SK-N-SH (cell line): ENCODE measurements around the gene SNCAIP. TPM values are rescaled to one million over a fixed set of nuclear protein-coding genes. Genes with fewer than 3 reads are reported as not detected.

ENCODE experiments used
- CTCF ChIA-PET: fragments of 300-600, 350-600 bp; formaldehyde crosslinking; extraction: SDS; loops from one replicate; lab custom pipeline; 2021; lab: Yijun Ruan, JAX
- POLR2A ChIA-PET: fragments of 350-600 bp; sonication (Branson Sonifier 250); formaldehyde crosslinking; extraction: SDS; loops from one replicate; lab custom pipeline; 2020; ENCODE audit warnings: antibody characterized with exemption, inconsistent platforms; lab: Yijun Ruan, JAX
- DNase-seq: peaks from one replicate; pipeline ENCODE4 v3.0.0; 2012
- H2AFZ ChIP-seq: fragments of 200-600 bp; sonication (generic); 2 replicates; pipeline ENCODE4 v1.8.1; 2016; ENCODE audit warnings: antibody characterized with exemption, mild to moderate bottlenecking, low read depth
- H3F3A ChIP-seq: fragments of 200-600 bp; sonication (generic); replicated peaks from 2 replicates; pipeline ENCODE3; 2016; ENCODE audit warnings: antibody characterized with exemption, mild to moderate bottlenecking; ENCODE audit not compliant: insufficient read depth
- H3K27ac ChIP-seq, 2 experiments: fragments of 200-500 bp in 1 of 2; fragments of 200-600 bp in 1 of 2; sonication (Bioruptor generic) in 1 of 2; sonication (generic), shearing (Covaris generic) in 1 of 2; 2 replicates each; pipeline versions ENCODE4 v1.5.1 to v1.6.1; 2014 to 2016; ENCODE audit warnings: low read depth in 2 of 2, inconsistent platforms in 1 of 2, low read length in 1 of 2, mild to moderate bottlenecking in 1 of 2, mixed read lengths in 1 of 2
- H3K27me3 ChIP-seq: fragments of 200-600 bp; sonication (generic), shearing (Covaris generic); 2 replicates; pipeline ENCODE4 v1.6.1; 2016; ENCODE audit warnings: mixed run types; ENCODE audit not compliant: insufficient read depth
- H3K36me3 ChIP-seq, 2 experiments: fragments of 200-500 bp in 1 of 2; fragments of 200-600 bp in 1 of 2; sonication (Bioruptor generic) in 1 of 2; sonication (generic) in 1 of 2; replicated peaks in 1 of 2; 2 replicates each; pipeline versions ENCODE3 to v1.5.1; 2014 to 2016; ENCODE audit warnings: low read length in 1 of 2, mild to moderate bottlenecking in 1 of 2; ENCODE audit not compliant: insufficient read depth in 2 of 2, control insufficient read depth in 1 of 2
- H3K4me1 ChIP-seq, 2 experiments: fragments of 200-500 bp in 1 of 2; fragments of 200-600 bp in 1 of 2; sonication (Bioruptor generic) in 1 of 2; sonication (generic), shearing (Covaris generic) in 1 of 2; 2 replicates each; pipeline versions ENCODE4 v1.5.1 to v1.6.1; 2014 to 2016; ENCODE audit warnings: low read depth in 1 of 2, low read length in 1 of 2, mixed run types in 1 of 2; ENCODE audit not compliant: insufficient read depth in 2 of 2, control insufficient read depth in 1 of 2
- H3K4me2 ChIP-seq: fragments of 200-600 bp; sonication (generic), shearing (Covaris generic); 2 replicates; pipeline ENCODE4 v1.6.1; 2017; ENCODE audit warnings: mixed run types
- H3K4me3 ChIP-seq, 2 experiments: fragments of 200-500 bp in 1 of 2; fragments of 200-600 bp in 1 of 2; sonication (Bioruptor generic) in 1 of 2; sonication (generic), shearing (Covaris generic) in 1 of 2; 2 replicates each; pipeline versions ENCODE4 v1.5.1 to v1.8.1; 2014 to 2016; ENCODE audit warnings: low read depth in 2 of 2, inconsistent platforms in 1 of 2, low read length in 1 of 2, mild to moderate bottlenecking in 1 of 2, mixed read lengths in 1 of 2, moderate library complexity in 1 of 2
- H3K79me2 ChIP-seq: fragments of 200-600 bp; sonication (generic); 2 replicates; pipeline ENCODE4 v1.8.1; 2017; ENCODE audit warnings: mild to moderate bottlenecking; ENCODE audit not compliant: insufficient read depth
- H3K9ac ChIP-seq: fragments of 200-600 bp; sonication (generic); 2 replicates; pipeline ENCODE4 v1.6.1; 2017; ENCODE audit warnings: mixed run types
- H3K9me2 ChIP-seq: fragments of 200-600 bp; sonication (generic); 2 replicates; pipeline ENCODE4 v1.6.1; 2017; ENCODE audit warnings: mixed run types
- H3K9me3 ChIP-seq: fragments of 200-600 bp; sonication (generic); 2 replicates; pipeline ENCODE4 v1.6.1; 2017; ENCODE audit warnings: mixed run types, mild to moderate bottlenecking, moderate library complexity
- H4K20me1 ChIP-seq: fragments of 200-600 bp; sonication (generic); 2 replicates; pipeline ENCODE4 v1.6.1; 2017; ENCODE audit warnings: mild to moderate bottlenecking, mixed run types; ENCODE audit not compliant: insufficient read depth
- CTCF ChIP-seq: fragments of 200-600 bp; sonication (generic); IDR thresholded peaks from 2 replicates; pipeline ENCODE4 v1.6.1; 2017; ENCODE audit warnings: antibody characterized with exemption, mild to moderate bottlenecking, moderate library complexity
- ELF1 ChIP-seq: IDR thresholded peaks from 2 replicates; pipeline ENCODE4 v1.4.0; 2012
- FOXJ3 ChIP-seq: sonication (generic); formaldehyde crosslinking; IDR thresholded peaks from 2 replicates; pipeline ENCODE4 v1.5.1; 2020; ENCODE audit warnings: mild to moderate bottlenecking, missing genetic modification reagents
- GABPA ChIP-seq: IDR thresholded peaks from 2 replicates; pipeline ENCODE4 v1.4.0; 2012; ENCODE audit warnings: low read depth, mild to moderate bottlenecking
- JUND ChIP-seq: IDR thresholded peaks from 2 replicates; pipeline ENCODE4 v1.4.0; 2012
- MAX ChIP-seq: IDR thresholded peaks from 2 replicates; pipeline ENCODE4 v1.4.0; 2012; ENCODE audit warnings: low read depth
- MEF2A ChIP-seq: IDR thresholded peaks from 2 replicates; pipeline ENCODE4 v1.4.0; 2012; ENCODE audit warnings: low read depth, borderline replicate concordance
- NRF1 ChIP-seq: IDR thresholded peaks from 2 replicates; pipeline ENCODE4 v1.6.1; 2012; ENCODE audit warnings: low read depth, mild to moderate bottlenecking, low read length
- POLR2AphosphoS5 ChIP-seq: IDR thresholded peaks from 2 replicates; pipeline ENCODE4 v1.6.1; 2012; ENCODE audit warnings: low read depth, low read length
- RAD21 ChIP-seq: IDR thresholded peaks from 2 replicates; pipeline ENCODE4 v1.6.1; 2012; ENCODE audit warnings: mild to moderate bottlenecking, low read length
- RCOR1 ChIP-seq: fragments of 150-350 bp; IDR thresholded peaks from 2 replicates; pipeline ENCODE4 v1.6.1; 2017; ENCODE audit warnings: antibody characterized with exemption, low read length
- RFX5 ChIP-seq: IDR thresholded peaks from 2 replicates; pipeline ENCODE4 v1.6.1; 2012; ENCODE audit warnings: mild to moderate bottlenecking, improper control_type of control experiment, low read length
- SIN3A ChIP-seq: IDR thresholded peaks from 2 replicates; pipeline ENCODE4 v1.6.1; 2012; ENCODE audit warnings: low read depth, mild to moderate bottlenecking, low read length, moderate library complexity, borderline replicate concordance
- SMC3 ChIP-seq: IDR thresholded peaks from 2 replicates; pipeline ENCODE4 v1.6.1; 2012; ENCODE audit warnings: low read depth, low read length, improper control_type of control experiment
- TCF12 ChIP-seq: IDR thresholded peaks from 2 replicates; pipeline ENCODE4 v1.4.0; 2012
- TEAD4 ChIP-seq: IDR thresholded peaks from 2 replicates; pipeline ENCODE4 v1.4.0; 2012; ENCODE audit warnings: mild to moderate bottlenecking, borderline replicate concordance; ENCODE audit not compliant: insufficient read depth
- WGBS: methylation state at CpG from one replicate; pipeline ENCODE4 v1.1.6; 2017; ENCODE audit warnings: low lambda C conversion rate; 5-methylcytosine and 5-hydroxymethylcytosine counted together
- polyA plus RNA-seq, 3 experiments: library from polyadenylated mRNA; depleted of rRNA; stranded (reverse); fragments of >200 nt; gene quantifications; 2 replicates each; pipeline ENCODE4 v1.2.3, GENCODE V29; 2012

Gene SNCAIP
- polyA plus RNA-seq, 1 of the 3 experiments (the other 2 are of a cell fraction), result not detected

GRCh38 chr5:122292332-122292731 is 19.7 kb upstream of the SNCAIP start:
- Histone ChIP-seq H3K79me2 (no peaks in the 10 kb centered on the region), H3F3A (no peaks in the 10 kb centered on the region), H4K20me1 (no peaks in the 10 kb centered on the region), H3K27me3 (no peaks in the 10 kb centered on the region), H3K9me3 (no peaks in the 10 kb centered on the region), H3K4me1 (no peaks in the 10 kb centered on the region; a peak in 1 of 4 replicates), H3K9me2 (no peaks in the 10 kb centered on the region), H3K4me3 (no peak overlapping the region), H3K27ac (no peak overlapping the region), H3K4me2 (no peak overlapping the region), H3K9ac (no peak overlapping the region), H2AFZ (no peak overlapping the region), H3K36me3 (no peaks in the 10 kb centered on the region)
- WGBS, result 40% methylated on average over 2 of the region's 2 CpGs
- ChIA-PET CTCF (no interaction called here), POLR2A (no interaction called here)
- DNase-seq, result no peak
- no peak for TF ChIP-seq RCOR1
- no peak for TF ChIP-seq TCF12
- no peak for TF ChIP-seq POLR2AphosphoS5
- no peak for TF ChIP-seq ELF1
- TF ChIP-seq MAX, result no peak
- no peak for TF ChIP-seq NRF1
- no peak for TF ChIP-seq FOXJ3 (CRISPR knock-in tag)
- TF ChIP-seq TEAD4, result no peak
- no peak for TF ChIP-seq RFX5
- no peak for TF ChIP-seq SIN3A
- no peak for TF ChIP-seq JUND
- no peak for TF ChIP-seq CTCF
- no peak for TF ChIP-seq GABPA

- no peak overlapping the region for H3K4me2 ChIP-seq
- H3K4me3 ChIP-seq, result no peak overlapping the region
- no peaks in the 10 kb centered on the region for H3K9me2 ChIP-seq
- TF ChIP-seq NRF1 (no peak), SMC3 (no peak), CTCF (peak; percentile 26; the same call in 1 of the 2 replicates), MEF2A (no peak), RAD21 (peak; percentile 50), RFX5 (no peak)
- TF ChIP-seq, all 33 proteins: peak for 2
- Histone ChIP-seq H3K79me2 (no peaks in the 10 kb centered on the region), H3K27me3 (no peaks in the 10 kb centered on the region), H2AFZ (no peak overlapping the region), H4K20me1 (no peaks in the 10 kb centered on the region), H3K4me1 (peaks cover 0 to 5% of the 10 kb centered on the region in 2 experiments; a peak in 2 of 4 replicates), H3F3A (no peaks in the 10 kb centered on the region), H3K9ac (no peak overlapping the region), H3K9me3 (no peaks in the 10 kb centered on the region), H3K36me3 (no peaks in the 10 kb centered on the region), H3K27ac (no peak overlapping the region)
- WGBS, result 62% methylated on average over 2 of the region's 2 CpGs
- ChIA-PET CTCF (interaction anchor here (0.6 to 1.9 kb wide), 6 partner anchors 9 to 987 kb away, joined by 3 to 10 read pairs (median 3); no protein-coding TSS in a partner anchor), POLR2A (no interaction called here)
- peak; percentile 13 for DNase-seq
Measured at GRCh38 chr5:122295138-122295537, 16.9 kb upstream of the SNCAIP start.
